Measurements from ENCODE around the gene KIF12. TPM values are rescaled to one million over a fixed set of nuclear protein-coding genes. Genes with fewer than 3 reads are reported as not detected.

KIF12 gene
- total RNA-seq, 1 experiment from 2014 or later = 6.3 TPM

DNA sequence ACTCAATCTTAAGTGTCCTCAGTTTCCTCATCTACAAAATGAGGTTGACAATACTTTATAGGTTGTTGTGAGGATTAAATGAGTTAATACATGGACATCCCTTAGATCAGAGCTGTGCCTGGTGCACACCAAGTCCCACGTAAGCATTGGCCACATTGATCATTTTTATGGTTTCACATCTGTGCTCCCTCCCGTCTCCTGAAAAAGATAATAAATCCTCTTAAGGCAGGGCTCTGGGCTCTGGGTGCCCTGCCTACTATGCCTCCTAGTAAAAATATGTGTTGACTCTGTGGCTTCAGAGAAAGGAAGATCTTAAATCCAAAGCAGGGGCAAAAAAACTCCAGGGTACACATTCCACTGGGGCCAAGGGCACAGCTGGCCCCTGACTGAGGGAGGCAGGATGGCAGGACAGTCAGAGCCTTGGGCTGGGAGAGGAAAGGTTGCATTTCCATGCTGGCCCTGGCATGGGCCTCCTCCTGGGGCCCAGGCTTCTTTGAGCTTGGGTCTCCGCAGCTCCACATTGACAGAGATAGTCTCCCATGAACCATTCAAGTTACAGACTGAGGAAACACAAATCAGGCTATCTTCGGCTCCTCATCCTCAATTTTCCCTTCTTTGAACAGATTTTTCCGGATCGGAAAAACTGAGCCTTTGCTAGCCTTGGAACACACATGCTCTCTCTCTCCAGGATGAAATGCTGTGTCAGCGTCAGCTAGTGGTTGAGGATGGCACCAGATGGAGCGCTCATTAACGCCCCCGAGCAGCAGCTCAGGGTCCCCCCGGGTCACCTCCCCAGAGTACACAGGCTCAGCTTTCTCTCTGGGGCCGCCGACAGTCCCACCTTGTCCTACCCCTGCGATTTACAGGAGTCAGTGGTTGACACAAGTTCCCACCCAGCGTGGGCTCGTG lies 22.4 kb upstream of the KIF12 start:
- no peak for TF ChIP-seq EZH2 (IDR thresholded peaks at IDR 0.05; ENCODE audit: low read length, unreplicated experiment)
- TF ChIP-seq EZH2phosphoT487 (IDR thresholded peaks at IDR 0.05; ENCODE audit: borderline replicate concordance, low read length) = no peak
- no peak for TF ChIP-seq CTCF (conservative IDR thresholded peaks at IDR 0.05; ENCODE audit: low read depth, low read length)
- Histone ChIP-seq H3K9me3 (ENCODE audit: low read length) (no peaks in the 10 kb centered on the region), H3K27me3 (ENCODE audit: low read length) (no peaks in the 10 kb centered on the region), H3K4me2 (ENCODE audit: low read length) (no peak overlapping the region), H3K36me3 (ENCODE audit: low read depth, low read length) (no peaks in the 10 kb centered on the region), H2AFZ (ENCODE audit: low read length) (no peak overlapping the region), H3K4me3 (ENCODE audit: low read length) (no peak overlapping the region), H4K20me1 (ENCODE audit: low read length) (no peaks in the 10 kb centered on the region), H3K79me2 (ENCODE audit: low read length) (no peaks in the 10 kb centered on the region), H3F3A (ENCODE audit: low read length, unreplicated experiment) (no peaks in the 10 kb centered on the region), H3K27ac (ENCODE audit: low read length) (no peak overlapping the region), H3K4me1 (ENCODE audit: insufficient read depth, low read length) (peaks cover 3% of the 10 kb centered on the region; the same call in 1 of the 2 replicates), H3K9ac (ENCODE audit: low read length) (no peak overlapping the region), H3K9me2 (replicated peaks; ENCODE audit: low read length) (no peaks in the 10 kb centered on the region)
- no peak for DNase-seq
- intact Hi-C loops (cut with micrococcal nuclease) = no loop called here
- no TSS peak for BruUV-seq (replicated peaks)
- POLR2A ChIA-PET (ENCODE audit: unreplicated experiment) = no interaction called here
- CTCF ChIA-PET = no interaction called here
- no peak for ATAC-seq

GRCh38 chr9:114120192-114121014 lies 21.3 kb upstream of the KIF12 start:
- intact Hi-C loops (cut with micrococcal nuclease) = no loop called here
- no peaks in the 10 kb centered on the region for H3K36me3 ChIP-seq (ENCODE audit: low read depth, low read length)
- ATAC-seq = no peak

More at GRCh38 chr9:114120192-114121014, 21.3 kb upstream of the KIF12 start:
- Histone ChIP-seq H3K9ac (ENCODE audit: low read length) (no peak overlapping the region), H2AFZ (ENCODE audit: low read length) (no peak overlapping the region), H3K27ac (ENCODE audit: low read length) (no peak overlapping the region), H3F3A (ENCODE audit: low read length, unreplicated experiment) (no peaks in the 10 kb centered on the region), H3K4me3 (ENCODE audit: low read length) (no peak overlapping the region), H3K9me2 (replicated peaks; ENCODE audit: low read length) (no peaks in the 10 kb centered on the region), H3K79me2 (ENCODE audit: low read length) (no peaks in the 10 kb centered on the region), H3K4me1 (ENCODE audit: insufficient read depth, low read length) (peaks cover 3% of the 10 kb centered on the region; the same call in 1 of the 2 replicates), H3K4me2 (ENCODE audit: low read length) (no peak overlapping the region), H4K20me1 (ENCODE audit: low read length) (no peaks in the 10 kb centered on the region), H3K9me3 (ENCODE audit: low read length) (no peaks in the 10 kb centered on the region), H3K27me3 (ENCODE audit: low read length) (no peaks in the 10 kb centered on the region)
- TF ChIP-seq EZH2phosphoT487 (IDR thresholded peaks at IDR 0.05; ENCODE audit: borderline replicate concordance, low read length) (no peak), EZH2 (IDR thresholded peaks at IDR 0.05; ENCODE audit: low read length, unreplicated experiment) (no peak), CTCF (conservative IDR thresholded peaks at IDR 0.05; ENCODE audit: low read depth, low read length) (no peak)
- BruUV-seq (replicated peaks) = no TSS peak
- POLR2A ChIA-PET (ENCODE audit: unreplicated experiment) = no interaction called here
- CTCF ChIA-PET = no interaction called here
- DNase-seq = peak; percentile 3

Measured in PC-3 (cell line).